Neuronal stem cell (in vitro differentiated cells): ENCODE data around the gene ASPDH.

ENCODE experiments used
- DNase-seq: peaks from one replicate; pipeline ENCODE4 v3.0.0-alpha.2; 2013; ENCODE audit warnings: low spot score
- H2AFZ ChIP-seq: one replicate; pipeline ENCODE4 v1.6.1; 2013; ENCODE audit warnings: mild to moderate bottlenecking, low read length, inconsistent platforms
- H2AK5ac ChIP-seq: 2 replicates; pipeline ENCODE4 v1.6.1; 2013; ENCODE audit warnings: low read depth, mild to moderate bottlenecking, inconsistent platforms, low read length, moderate library complexity, mixed read lengths
- H2BK120ac ChIP-seq: 2 replicates; pipeline ENCODE4 v1.6.1; 2013; ENCODE audit warnings: low read depth, mild to moderate bottlenecking, inconsistent platforms, low read length, moderate library complexity, mixed read lengths
- H2BK12ac ChIP-seq: one replicate; pipeline ENCODE4 v1.6.1; 2013; ENCODE audit warnings: low read length, inconsistent platforms
- H2BK15ac ChIP-seq: 2 replicates; pipeline ENCODE4 v1.6.1; 2013; ENCODE audit warnings: mild to moderate bottlenecking, low read length, inconsistent platforms, mixed read lengths
- H2BK5ac ChIP-seq: one replicate; pipeline ENCODE4 v1.6.1; 2013; ENCODE audit warnings: inconsistent platforms, mild to moderate bottlenecking, low read length, moderate library complexity
- H3K14ac ChIP-seq: one replicate; pipeline ENCODE4 v1.6.1; 2013; ENCODE audit warnings: low read length, inconsistent platforms
- H3K18ac ChIP-seq: 2 replicates; pipeline ENCODE4 v1.6.1; 2013; ENCODE audit warnings: low read length, inconsistent platforms
- H3K23ac ChIP-seq: 2 replicates; pipeline ENCODE4 v1.6.1; 2013; ENCODE audit warnings: low read depth, mild to moderate bottlenecking, mixed read lengths, low read length, inconsistent platforms; ENCODE audit not compliant: poor library complexity
- H3K27ac ChIP-seq: replicated peaks from 3 replicates; pipeline ENCODE4 v1.5.1; 2013; ENCODE audit warnings: low read length, inconsistent platforms
- H3K27me3 ChIP-seq, 3 experiments: 2 replicates each; pipeline ENCODE4 v1.6.1; 2013; ENCODE audit warnings: low read length in 3 of 3, mild to moderate bottlenecking in 2 of 3, inconsistent platforms in 1 of 3, low read depth in 1 of 3, mixed read lengths in 1 of 3, moderate library complexity in 1 of 3; ENCODE audit not compliant: control insufficient read depth in 3 of 3, insufficient read depth in 3 of 3
- H3K36me3 ChIP-seq, 2 donors: replicated peaks in 1 of 2; 2 replicates each; pipeline ENCODE4 v1.6.1; 2013; ENCODE audit warnings: low read length in 2 of 2; ENCODE audit not compliant: control insufficient read depth in 2 of 2, insufficient read depth in 2 of 2
- H3K4ac ChIP-seq: 2 replicates; pipeline ENCODE4 v1.6.1; 2013; ENCODE audit warnings: inconsistent platforms, mild to moderate bottlenecking, low read length, moderate library complexity
- H3K4me1 ChIP-seq, 2 donors: 1 replicate in 1 of 2; 2 replicates in 1 of 2; pipeline ENCODE4 v1.6.1; 2013; ENCODE audit warnings: low read length in 2 of 2, low read depth in 1 of 2; ENCODE audit not compliant: control insufficient read depth in 2 of 2, insufficient read depth in 1 of 2
- H3K4me2 ChIP-seq: one replicate; pipeline ENCODE4 v1.6.1; 2013; ENCODE audit warnings: mild to moderate bottlenecking, low read length, inconsistent platforms; ENCODE audit not compliant: insufficient read depth, poor library complexity, severe bottlenecking
- H3K4me3 ChIP-seq, 2 donors: 2 replicates each; pipeline ENCODE4 v1.5.1; 2013; ENCODE audit warnings: low read length in 2 of 2, mild to moderate bottlenecking in 2 of 2, inconsistent platforms in 1 of 2, moderate library complexity in 1 of 2
- H3K79me1 ChIP-seq: one replicate; pipeline ENCODE4 v1.6.1; 2013; ENCODE audit warnings: low read depth, mild to moderate bottlenecking, inconsistent platforms, low read length, moderate library complexity
- H3K9ac ChIP-seq: one replicate; pipeline ENCODE4 v1.6.1; 2013; ENCODE audit warnings: mild to moderate bottlenecking, low read depth, low read length, inconsistent platforms; ENCODE audit not compliant: poor library complexity
- H3K9me3 ChIP-seq, 2 donors: replicated peaks in 1 of 2; 2 replicates each; pipeline versions ENCODE3 to v1.6.1; 2013; ENCODE audit warnings: low read length in 2 of 2, mild to moderate bottlenecking in 2 of 2, inconsistent platforms in 1 of 2, low read depth in 1 of 2, mixed read lengths in 1 of 2, moderate library complexity in 1 of 2; ENCODE audit not compliant: control insufficient read depth in 2 of 2, insufficient read depth in 1 of 2
- H4K8ac ChIP-seq: one replicate; pipeline ENCODE4 v1.6.1; 2013; ENCODE audit warnings: low read depth, mild to moderate bottlenecking, inconsistent platforms, low read length, moderate library complexity
- H4K91ac ChIP-seq: one replicate; pipeline ENCODE4 v1.6.1; 2013; ENCODE audit warnings: low read length, low read depth, mild to moderate bottlenecking, inconsistent platforms; ENCODE audit not compliant: poor library complexity
- WGBS, 2 donors: extraction: QIAGEN DNeasy Blood & Tissue Kit; methylation state at CpG; one replicate each; pipeline ENCODE4 v1.1.7; 2013; ENCODE audit warnings: missing lambda C conversion rate in 2 of 2, mixed read lengths in 1 of 2; ENCODE audit not compliant: insufficient read length in 2 of 2, insufficient replicate concordance in 1 of 2; ENCODE audit errors: extremely low coverage in 2 of 2; 5-methylcytosine and 5-hydroxymethylcytosine counted together

Gene ASPDH

GRCh38 chr19:50552540-50552939 is 38.8 kb upstream of the ASPDH start:
- WGBS, 2 donors, result 100% methylated on average over 6 of the region's 15 CpGs; no CpG with 5 or more reads in 1 of the 2 donors
- peak overlapping the region; percentile 54 for H3K9ac ChIP-seq
- no peak overlapping the region for H3K27ac ChIP-seq
- H3K4me2 ChIP-seq, result no peak overlapping the region
- H3K36me3 ChIP-seq, result peaks cover 14 to 23% of the 10 kb centered on the region in 2 donors
- no peak overlapping the region for H2BK15ac ChIP-seq
- H3K4ac ChIP-seq, result no peak overlapping the region
- no peak overlapping the region for H4K91ac ChIP-seq
- H2BK120ac ChIP-seq, result no peak overlapping the region
- H2BK5ac ChIP-seq, result peak overlapping the region; percentile 93
- no peaks in the 10 kb centered on the region for H3K9me3 ChIP-seq
- H3K79me1 ChIP-seq, result peaks cover 47% of the 10 kb centered on the region
- no peak overlapping the region for H3K23ac ChIP-seq
- H3K4me3 ChIP-seq, result no peak overlapping the region
- H2BK12ac ChIP-seq, result peak overlapping the region; percentile 81
- H3K14ac ChIP-seq, result no peak overlapping the region
- H3K18ac ChIP-seq, result no peak overlapping the region
- H4K8ac ChIP-seq, result no peak overlapping the region
- no peaks in the 10 kb centered on the region for H3K27me3 ChIP-seq
- no peak for DNase-seq
- peaks cover 21 to 38% of the 10 kb centered on the region in 2 donors for H3K4me1 ChIP-seq
- no peak overlapping the region for H2AFZ ChIP-seq
- H2AK5ac ChIP-seq, result peak overlapping the region; percentile 97

- H3K18ac ChIP-seq, result peak overlapping the region; percentile 94
- H3K4ac ChIP-seq, result no peak overlapping the region
- H3K14ac ChIP-seq, result peak overlapping the region; percentile 12
- H2AFZ ChIP-seq, result peak overlapping the region; percentile 62
- peak; percentile 75 for DNase-seq
- peak overlapping the region; percentile 75 for H3K4me2 ChIP-seq
- H3K27me3 ChIP-seq, result no peaks in the 10 kb centered on the region
- peak overlapping the region; percentile 83 for H3K27ac ChIP-seq
- peak overlapping the region; percentile 93 for H2BK5ac ChIP-seq
- peaks cover 47% of the 10 kb centered on the region for H3K79me1 ChIP-seq
- peak overlapping the region; percentile 81 for H2BK12ac ChIP-seq
- no peak overlapping the region for H4K8ac ChIP-seq
- peak overlapping the region; percentile 55 for H2BK15ac ChIP-seq
- H4K91ac ChIP-seq, result peak overlapping the region; percentile 89
- no peak overlapping the region for H2BK120ac ChIP-seq
- H3K9ac ChIP-seq, result peak overlapping the region; percentile 54
- peaks cover 19 to 30% of the 10 kb centered on the region in 2 donors for H3K36me3 ChIP-seq
- H3K4me1 ChIP-seq, result peaks cover 17 to 33% of the 10 kb centered on the region in 2 donors
- H2AK5ac ChIP-seq, result peak overlapping the region; percentile 98
- WGBS, 2 donors, result no CpG with 5 or more reads among the region's 22 CpGs
- peak overlapping the region; percentile 42 to 69 for H3K4me3 ChIP-seq
- no peaks in the 10 kb centered on the region for H3K9me3 ChIP-seq
- H3K23ac ChIP-seq, result no peak overlapping the region
These were observed 38.0 kb upstream of the ASPDH start for GRCh38 chr19:50551715-50552187.

GRCh38 chr19:50551034-50551714 is 37.5 kb upstream of the ASPDH start:
- no peak for DNase-seq
- peaks cover 12 to 31% of the 10 kb centered on the region in 2 donors for H3K4me1 ChIP-seq
- peak overlapping the region; percentile 62 for H2AFZ ChIP-seq
- peak overlapping the region; percentile 89 for H4K91ac ChIP-seq
- H3K36me3 ChIP-seq, result peaks cover 25 to 36% of the 10 kb centered on the region in 2 donors
- no CpG with 5 or more reads among the region's 32 CpGs for WGBS, 2 donors
- peak overlapping the region; percentile 83 for H3K27ac ChIP-seq
- peak overlapping the region; percentile 98 for H2AK5ac ChIP-seq
- peak overlapping the region; percentile 10 for H4K8ac ChIP-seq
- peak overlapping the region; percentile 42 to 69 for H3K4me3 ChIP-seq
- H3K79me1 ChIP-seq, result peaks cover 50% of the 10 kb centered on the region
- peak overlapping the region; percentile 77 for H2BK120ac ChIP-seq
- peak overlapping the region; percentile 71 for H3K4ac ChIP-seq
- no peaks in the 10 kb centered on the region for H3K27me3 ChIP-seq
- H2BK15ac ChIP-seq, result peak overlapping the region; percentile 2
- no peaks in the 10 kb centered on the region for H3K9me3 ChIP-seq
- H3K9ac ChIP-seq, result peak overlapping the region; percentile 40
- H3K23ac ChIP-seq, result no peak overlapping the region
- H3K4me2 ChIP-seq, result peak overlapping the region; percentile 75
- H2BK5ac ChIP-seq, result peak overlapping the region; percentile 93
- peak overlapping the region; percentile 67 for H3K14ac ChIP-seq
- H3K18ac ChIP-seq, result peak overlapping the region; percentile 94
- no peak overlapping the region for H2BK12ac ChIP-seq

GRCh38 chr19:50550594-50550966 is 36.9 kb upstream of the ASPDH start:
- Histone ChIP-seq H3K4ac (no peak overlapping the region), H2BK15ac (peak overlapping the region; percentile 2), H4K91ac (no peak overlapping the region), H3K27ac (no peak overlapping the region), H3K9me3 (no peaks in the 10 kb centered on the region), H3K9ac (peak overlapping the region; percentile 76), H3K27me3 (no peaks in the 10 kb centered on the region), H2AFZ (no peak overlapping the region), H2AK5ac (peak overlapping the region; percentile 98), H3K23ac (no peak overlapping the region), H3K4me1 (peaks cover 12 to 26% of the 10 kb centered on the region in 2 donors), H3K36me3 (peaks cover 25 to 41% of the 10 kb centered on the region in 2 donors), H3K4me3 (peak overlapping the region; percentile 42 to 63), H3K79me1 (peaks cover 47% of the 10 kb centered on the region), H2BK120ac (no peak overlapping the region), H4K8ac (no peak overlapping the region), H3K4me2 (peak overlapping the region; percentile 75), H3K18ac (peak overlapping the region; percentile 82), H2BK12ac (no peak overlapping the region), H2BK5ac (peak overlapping the region; percentile 93), H3K14ac (peak overlapping the region; percentile 67)
- no CpG with 5 or more reads among the region's 8 CpGs for WGBS, 2 donors
- no peak for DNase-seq
